Measurements from ENCODE around the gene TENM4.
A peak's percentile ranks its signal among the peaks of the same experiment; 100 is the strongest.

Gene TENM4

DNA sequence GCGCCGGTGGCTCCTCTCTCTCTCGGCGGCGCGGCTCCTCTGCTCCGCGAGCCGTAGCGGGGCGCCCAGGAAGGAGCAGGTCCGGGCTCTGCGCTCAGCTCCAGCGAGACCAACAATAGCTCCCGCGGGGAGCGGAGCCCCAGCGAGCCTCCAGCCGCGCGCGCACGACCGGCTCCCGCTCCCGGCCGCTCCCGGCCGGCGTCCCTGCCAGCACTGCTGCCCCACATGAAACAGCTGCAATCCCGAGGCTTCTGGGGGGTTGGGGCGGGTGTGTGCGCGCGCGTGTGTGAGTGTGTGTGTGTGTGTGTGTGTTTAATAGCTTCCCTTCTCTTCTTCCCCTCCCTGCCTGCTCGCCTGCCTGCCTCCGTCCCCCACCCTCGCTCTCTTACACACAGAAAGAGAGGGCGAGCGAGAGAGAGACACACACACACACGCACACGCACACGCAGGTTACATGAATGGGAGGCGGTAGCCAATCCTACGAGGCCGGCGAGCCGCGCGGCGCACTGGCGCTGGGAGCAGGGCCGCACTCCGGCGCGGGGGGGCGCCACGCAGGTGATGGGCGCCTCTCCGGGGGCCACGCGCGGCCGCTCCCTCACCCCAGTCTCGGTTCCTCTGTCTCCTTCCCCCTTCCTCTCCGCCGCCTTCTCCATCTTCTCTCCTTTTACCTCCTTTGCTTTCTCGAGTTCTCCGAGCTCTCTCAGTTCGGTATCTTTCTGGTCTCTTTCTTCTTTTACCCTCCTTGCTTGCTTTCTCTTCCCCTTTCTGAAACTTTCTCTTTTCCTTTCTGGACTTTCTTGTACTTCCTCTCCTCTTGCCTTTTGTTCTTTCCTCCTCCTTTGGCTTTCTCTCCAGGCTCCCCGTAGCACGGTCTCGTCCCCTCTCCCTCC is at the start of gene TENM4:
TENM4 (minus strand) TSS at position 460 of the 890 bp plus-strand sequence. CDS start 371,086 bp downstream, outside the sequence.
- DNase-seq (ENCODE audit: low spot score): peak; percentile 81

DNA sequence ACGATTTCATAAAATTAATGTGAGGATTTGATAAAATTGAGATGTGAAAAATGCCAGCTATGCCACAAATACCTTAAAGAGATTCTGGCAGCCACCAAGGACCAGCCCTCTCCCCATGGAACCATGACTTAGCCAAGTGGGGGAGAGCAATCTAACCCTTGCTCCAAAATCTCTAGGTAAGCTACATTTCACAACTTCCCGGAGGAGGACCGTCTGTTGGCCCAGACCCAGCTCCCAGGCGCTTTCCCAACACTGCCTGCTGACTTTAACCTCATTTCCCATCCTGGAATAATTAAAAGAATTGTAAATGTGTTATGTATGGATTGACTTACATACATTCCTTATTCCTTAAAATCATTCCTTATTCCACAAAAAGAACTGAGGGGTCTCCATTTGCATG is 47.5 kb upstream of the TENM4 start:
- no peak for DNase-seq (ENCODE audit: low spot score)

DNA sequence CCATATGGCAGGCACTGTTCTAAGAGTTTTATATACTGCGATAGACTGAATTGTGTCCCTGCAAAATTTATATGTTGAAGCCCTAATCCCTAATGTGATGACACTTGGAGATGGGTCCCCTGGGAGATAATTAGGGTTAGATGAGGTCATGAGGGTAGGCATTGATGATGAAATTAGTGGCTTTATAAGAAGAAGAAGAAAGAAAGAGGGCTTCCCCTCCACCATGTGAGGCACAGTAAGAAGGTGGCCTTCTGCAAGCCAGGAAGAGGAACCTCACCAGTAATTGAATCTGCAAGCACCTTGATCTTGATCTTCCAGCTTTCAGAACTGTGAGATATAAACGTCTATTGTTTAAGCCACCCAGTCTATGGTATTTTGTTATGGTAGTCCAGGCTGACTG is 46.6 kb upstream of the TENM4 start:
- DNase-seq (ENCODE audit: low spot score): no peak

DNA sequence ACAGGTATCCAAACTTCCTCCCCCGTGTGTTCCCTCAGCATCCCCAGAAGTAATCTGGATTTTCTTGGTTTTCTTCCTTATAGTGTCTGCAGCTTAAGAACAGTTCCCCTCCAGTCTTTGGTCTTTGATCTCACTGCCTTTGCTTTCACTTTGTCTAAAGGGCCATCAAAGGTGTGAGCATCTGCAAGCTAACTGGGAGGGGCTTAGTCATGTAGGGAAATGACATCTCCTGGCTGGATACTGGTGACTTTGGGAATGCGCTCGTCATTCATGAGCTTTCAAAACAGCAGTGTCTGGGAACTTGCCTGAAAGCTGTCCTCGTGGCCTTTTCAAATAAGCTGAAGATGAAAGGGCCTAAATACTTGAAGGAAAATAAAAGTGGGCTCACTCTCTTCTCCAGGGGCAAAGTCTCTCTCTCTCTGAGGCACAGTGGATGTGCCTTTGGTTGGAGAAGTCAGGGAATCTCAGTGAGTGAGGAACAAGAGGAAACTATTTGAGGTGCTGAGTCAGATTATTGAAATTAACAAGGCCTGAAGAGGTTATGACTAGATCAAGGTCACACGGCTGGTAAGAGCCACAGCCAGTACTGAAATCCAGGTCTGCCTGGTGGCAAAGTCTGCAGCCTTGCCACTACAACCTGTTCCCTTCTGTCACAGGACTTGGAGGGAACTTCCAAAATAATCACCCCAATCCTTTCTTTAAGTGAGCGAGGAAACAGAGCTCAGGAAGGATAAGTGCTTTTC is 45.6 kb upstream of the TENM4 start:
- DNase-seq (ENCODE audit: low spot score): no peak

DNA sequence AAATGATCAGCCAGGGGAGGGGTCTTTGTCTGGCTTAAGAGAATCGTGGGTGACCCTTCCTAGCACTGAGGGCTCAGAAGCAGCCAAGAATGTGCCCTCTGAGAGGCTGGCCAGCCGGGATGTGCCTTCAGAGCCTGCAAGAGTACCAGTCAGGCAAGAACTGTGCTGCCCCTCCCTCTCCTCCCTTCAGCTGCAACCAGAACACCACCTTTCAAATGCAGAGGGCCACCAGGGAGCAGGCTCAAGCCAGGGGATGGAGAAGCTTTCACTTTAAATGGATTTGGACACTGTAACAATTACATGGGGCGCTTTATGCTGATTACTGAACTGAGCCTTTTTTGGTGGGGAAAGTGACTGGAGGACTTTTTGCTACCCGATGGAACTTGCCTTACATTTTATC is 44.9 kb upstream of the TENM4 start:
- no peak for DNase-seq (ENCODE audit: low spot score)

DNA sequence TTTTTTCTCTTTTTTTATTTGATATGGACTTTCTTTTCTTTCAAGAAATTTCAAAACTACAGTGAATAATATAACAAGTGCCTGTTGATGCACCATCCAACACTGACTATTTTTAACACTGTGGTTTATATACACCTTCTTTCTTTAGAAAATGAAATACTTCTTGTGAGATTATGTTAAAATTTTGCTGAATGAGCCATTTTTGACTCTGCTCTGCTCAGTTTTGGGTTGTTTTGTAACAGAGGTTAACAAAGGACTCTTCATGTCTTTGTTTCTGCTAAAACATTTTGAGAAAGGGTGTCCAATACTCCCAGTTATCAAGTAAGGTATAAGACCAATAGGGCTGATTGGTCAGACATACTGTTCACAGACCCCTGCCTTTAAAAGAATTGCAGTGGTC is 44.0 kb upstream of the TENM4 start:
- DNase-seq (ENCODE audit: low spot score): no peak

DNA sequence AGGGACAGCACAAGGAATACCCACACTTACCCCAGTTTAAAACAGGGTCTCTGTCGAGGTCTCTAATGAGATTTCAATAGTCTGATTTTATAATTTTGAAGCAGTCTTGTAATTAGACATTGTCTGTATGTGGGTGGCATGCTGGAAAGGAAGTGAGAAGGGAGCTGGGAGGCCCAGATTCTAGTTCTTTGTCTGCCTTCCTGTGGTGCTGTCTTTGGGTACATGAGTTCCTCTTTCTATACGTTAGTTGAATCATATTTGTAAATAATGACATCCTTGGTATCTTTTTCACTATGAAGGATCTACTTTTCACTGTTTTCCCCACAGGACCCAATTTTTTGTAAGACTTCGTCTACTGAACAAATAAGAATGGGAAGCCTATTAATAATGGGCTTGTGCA is 42.0 kb upstream of the TENM4 start:
- no peak for DNase-seq (ENCODE audit: low spot score)

DNA sequence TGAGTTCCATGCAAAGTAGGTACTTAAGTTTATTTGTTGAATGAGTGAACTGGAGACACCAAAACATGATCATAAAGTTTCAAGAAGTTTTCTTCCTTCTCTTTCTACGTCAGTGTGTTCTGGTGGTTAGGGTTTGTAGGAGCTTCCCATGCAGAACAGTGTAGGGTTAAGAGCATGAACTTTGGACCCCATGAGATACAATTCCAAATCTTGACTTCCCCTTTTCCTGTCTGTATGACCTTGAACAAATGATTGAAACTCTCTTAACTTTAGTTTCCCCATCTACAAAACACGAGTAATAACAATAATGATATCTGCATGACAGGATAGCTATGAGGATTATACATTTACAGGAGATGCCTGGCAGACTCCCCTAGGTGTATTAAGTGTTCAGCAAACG is 41.0 kb upstream of the TENM4 start:
- no peak for DNase-seq (ENCODE audit: low spot score)

DNA sequence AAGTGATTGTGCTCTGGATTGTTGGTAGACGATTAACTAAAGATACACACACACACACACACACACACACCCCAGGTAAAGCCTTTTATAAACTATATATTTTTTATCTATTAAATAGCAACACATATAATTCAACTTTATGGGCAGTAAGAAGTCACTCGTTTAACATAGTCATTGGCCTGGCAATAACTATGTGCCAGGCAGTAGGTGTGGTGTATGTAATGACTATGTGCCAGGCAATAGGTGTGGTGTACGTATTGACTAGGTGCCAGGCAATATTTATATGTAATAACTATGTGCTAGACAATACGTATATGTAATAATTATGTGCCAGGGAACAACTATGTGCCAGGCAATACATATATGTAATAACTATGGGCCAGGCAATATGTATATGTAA is 40.0 kb upstream of the TENM4 start:
- no peak for DNase-seq (ENCODE audit: low spot score)

DNA sequence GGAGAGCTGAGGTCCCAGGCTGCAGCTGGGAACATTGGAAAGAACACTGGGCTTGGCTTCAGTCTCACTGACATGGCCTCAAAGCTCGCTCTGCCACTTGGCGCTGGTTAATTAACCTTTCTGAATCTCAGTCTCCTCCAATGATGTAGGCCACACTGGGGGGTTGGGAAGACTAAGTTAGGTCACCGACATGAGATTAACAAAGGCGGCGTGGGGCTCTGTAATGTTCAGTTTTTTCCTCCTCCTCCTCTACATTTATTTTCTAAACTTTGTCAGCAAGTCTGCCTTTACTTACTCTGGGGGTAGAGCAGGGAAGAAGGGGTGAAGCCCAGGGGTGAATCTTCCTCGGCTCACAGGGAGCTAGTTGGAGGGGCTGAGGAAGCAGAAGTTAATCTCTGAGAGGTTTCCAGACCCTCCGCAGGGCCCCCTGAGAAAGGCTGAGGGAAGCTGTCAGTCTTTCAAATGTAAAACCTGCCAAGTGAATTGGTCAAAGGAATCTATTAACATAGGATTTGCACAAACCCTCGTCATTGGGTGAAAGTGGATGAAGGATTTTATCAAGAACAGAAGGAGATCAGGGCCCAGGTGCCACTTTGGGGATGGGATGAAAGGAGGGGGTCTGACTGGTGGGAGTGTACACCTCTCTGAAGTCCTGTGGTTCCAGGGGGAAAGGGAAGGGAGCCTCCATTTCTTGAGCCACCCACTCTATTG is 32.1 kb upstream of the TENM4 start:
- DNase-seq (ENCODE audit: low spot score): no peak

DNA sequence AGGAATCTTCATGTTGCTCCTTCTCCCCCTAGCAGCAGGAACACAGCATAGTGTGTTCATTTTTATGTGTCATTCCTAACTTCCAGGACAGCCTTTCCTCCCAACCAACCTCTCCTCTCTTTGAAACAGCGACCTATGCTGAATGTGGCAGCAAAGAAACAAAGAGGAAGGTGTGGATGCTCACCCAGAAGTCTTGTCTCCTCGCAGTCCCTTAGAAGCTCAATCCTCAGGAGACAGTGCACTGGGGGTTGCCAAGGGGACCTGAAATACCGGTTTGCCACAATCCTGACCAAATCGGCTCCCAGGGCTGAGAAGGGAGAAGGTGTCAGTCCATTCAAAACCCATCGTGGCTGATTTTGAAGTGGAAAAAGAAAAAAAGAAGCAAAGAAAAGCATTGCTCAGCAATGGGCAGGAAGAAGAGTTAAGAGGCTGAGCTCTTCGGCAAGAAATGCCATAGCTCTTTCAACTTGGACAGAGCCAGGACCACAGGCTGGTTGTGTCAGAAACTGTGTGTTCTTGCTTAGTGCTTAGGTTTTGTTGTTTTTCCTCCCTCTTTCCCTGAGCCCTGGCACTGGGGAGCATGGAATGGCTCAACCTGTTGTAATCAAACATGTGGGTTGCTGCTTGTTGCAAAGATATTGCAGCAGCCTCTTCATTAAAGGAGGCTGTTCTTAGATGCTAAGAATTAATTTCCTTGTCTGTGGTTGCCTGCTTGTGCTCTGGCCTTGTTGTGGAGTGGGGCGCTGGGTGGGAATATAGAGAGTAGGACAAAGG is 30.4 kb upstream of the TENM4 start:
- DNase-seq (ENCODE audit: low spot score): no peak

DNA sequence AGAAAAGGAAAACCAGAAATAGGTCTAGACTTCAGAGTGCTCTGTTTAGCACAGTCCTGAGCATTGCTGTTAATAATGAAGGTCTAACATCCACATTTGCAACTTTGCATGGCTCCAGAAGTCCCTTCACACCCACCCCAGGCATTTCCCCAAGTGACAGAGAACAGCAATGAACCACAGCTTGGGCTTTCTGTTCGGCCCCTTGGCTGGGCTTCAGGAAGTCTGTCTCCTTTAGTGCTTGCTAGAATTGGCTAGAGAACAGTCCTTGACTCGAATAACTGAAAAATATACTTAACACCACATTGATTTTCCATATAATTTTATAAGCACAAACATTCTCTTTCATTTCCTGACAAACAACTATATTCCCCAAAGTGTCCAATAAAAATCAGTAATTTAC is 29.3 kb upstream of the TENM4 start:
- no peak for DNase-seq (ENCODE audit: low spot score)

DNA sequence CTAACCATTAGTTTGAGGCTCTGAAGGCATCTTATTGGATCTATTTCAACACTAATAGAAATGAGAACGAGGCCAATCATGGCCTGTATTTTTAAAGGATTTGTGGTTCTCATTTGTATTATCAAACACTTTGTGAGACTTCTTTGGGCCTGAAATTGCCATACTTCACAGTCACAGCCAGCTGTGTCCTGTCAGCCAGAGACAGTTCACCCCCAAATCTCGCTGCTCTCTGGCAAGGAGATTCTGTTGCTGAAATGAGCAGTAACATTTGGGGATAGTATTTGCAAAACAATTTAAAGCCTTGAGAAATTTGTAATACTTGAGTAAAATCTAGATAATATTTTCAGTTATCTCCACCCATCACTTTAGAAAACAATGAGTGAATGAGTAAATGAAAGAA is 26.9 kb upstream of the TENM4 start:
- DNase-seq (ENCODE audit: low spot score): no peak

DNA sequence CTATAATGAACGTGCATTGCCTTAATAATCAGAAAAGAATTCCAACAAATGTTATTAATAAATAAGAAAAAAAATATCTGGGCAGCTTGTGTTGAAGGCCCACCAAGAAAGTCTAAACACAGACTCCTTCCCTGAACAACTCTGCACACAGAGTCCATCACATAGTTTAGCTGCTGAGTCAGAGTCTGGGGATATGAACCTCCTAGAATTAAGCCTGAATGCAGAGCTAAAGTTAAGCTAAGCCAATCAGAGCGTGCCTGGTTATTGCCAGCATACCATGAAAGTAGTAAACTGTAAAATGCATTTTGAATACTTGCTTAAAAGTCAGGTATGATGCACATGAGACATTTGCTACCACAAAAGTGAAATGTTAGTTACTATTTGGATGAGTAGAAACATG is 25.6 kb upstream of the TENM4 start:
- DNase-seq (ENCODE audit: low spot score): no peak

DNA sequence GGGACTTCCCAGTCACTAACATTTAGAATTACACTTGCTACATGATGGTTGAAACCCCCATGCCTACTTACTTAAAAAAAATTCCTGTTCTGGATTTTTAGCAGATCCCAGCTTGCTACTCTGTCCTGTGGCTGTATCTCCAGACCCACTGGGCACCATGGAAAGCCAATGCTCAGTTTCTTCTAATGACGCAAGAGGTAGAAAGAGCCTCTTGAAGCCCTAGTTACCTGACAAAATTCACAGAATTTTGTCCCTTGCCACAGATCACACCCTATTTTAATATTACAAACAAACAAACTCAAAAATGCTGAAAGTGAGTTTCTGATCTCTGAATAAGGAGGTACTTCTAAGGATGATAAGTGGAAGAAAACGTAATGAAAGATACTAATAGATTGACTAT is 24.3 kb upstream of the TENM4 start:
- DNase-seq (ENCODE audit: low spot score): no peak

DNA sequence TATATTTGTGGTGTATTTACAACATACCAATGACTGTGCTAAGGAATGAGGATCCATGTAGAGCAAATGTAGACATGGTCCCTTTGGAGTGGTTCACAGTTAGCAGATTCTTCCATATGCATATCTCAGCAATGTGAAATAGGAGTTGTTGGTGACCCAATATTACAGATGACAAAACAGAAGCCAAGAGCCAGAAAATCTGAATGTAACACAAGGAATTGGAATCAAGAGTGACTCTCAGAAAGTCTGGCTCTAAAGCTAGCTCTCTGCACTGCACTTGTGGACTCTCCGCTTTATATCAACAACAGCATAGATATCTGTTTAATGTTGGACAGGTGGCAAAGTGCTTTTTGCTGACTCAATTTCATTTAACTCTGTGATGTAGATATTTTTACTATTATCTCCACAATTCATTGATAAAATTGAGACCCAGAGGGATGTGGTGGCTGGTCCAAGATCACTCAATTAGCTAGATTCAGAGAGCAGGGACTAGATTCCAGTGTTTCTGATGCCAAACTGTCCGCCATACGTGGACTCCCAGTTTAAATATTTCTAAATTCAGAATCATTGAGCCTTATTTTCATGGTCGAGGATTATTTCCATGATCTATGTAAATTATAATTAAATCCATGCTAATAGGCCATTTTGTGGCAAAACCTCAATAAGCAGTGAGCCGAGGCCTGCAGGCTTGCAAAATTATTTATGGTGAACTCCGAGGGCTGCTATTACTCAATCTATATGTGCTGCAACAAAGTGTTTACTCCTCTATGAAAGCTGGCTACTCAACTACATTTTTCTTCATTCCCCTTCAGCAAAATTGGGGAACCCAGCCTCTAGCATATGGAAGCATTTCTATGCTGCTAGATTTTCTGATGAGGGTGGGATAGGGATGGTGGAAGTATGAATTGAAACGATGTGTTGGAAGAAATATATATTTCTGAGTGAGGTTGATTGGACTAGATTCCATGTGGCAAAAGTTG is 21.1 kb upstream of the TENM4 start:
- DNase-seq (ENCODE audit: low spot score): no peak

DNA sequence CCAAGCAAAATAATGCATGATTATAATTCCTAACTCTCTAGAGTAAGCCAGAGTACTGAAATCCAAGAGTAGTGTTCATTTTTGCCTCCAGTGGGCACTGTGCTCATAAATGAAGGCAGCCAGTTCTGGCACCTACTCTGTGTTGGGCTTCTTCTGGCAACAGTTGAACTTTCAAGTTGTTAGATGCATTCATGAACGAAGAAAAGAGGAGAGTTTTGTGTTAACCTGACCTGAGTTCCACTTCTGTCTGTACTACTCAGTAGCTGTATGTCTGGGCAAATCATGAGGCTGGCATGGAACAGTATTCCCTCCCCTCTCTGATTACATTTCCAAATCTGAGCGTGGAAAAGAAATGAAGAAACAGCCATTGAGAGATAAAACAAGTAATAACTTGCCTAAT is 20.3 kb upstream of the TENM4 start:
- no peak for DNase-seq (ENCODE audit: low spot score)

DNA sequence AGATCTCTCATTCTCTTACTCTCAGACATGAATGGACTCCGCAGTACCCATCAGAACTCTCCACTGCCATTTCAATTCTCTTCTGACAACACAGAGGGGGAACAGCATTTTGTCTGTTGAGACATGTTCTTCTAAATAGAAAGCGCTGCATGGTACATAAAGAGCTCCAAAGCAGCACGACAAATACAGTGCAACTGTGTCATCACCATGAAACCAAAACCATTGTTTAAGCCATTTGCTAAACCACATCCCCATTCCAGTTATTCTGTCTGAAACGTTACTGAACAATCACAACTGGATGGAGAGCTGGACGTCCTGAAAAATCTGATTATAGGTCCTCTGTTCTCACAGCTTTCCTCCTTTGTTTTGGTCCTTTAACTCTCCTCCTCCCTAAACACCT is 17.9 kb upstream of the TENM4 start:
- DNase-seq (ENCODE audit: low spot score): no peak

DNA sequence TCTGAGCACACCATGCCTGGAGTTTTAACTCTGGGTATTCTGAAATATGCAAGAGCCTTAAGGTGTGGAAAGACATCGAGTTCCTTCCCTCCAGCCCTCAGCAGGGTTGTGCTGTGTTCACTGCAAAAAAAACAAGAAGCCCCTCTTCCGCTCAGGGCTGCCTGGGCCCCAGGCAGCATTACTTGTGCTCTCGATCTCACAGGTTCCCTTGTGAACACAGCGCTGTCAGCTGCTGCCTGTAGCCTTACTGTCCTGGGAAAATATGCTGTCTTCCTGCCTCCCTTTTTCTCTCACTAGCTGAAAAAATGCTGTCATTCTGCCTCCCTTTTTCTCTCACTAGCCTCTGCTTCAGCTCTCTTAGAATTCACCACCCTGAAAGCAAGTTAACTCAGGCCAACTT is 15.7 kb upstream of the TENM4 start:
- no peak for DNase-seq (ENCODE audit: low spot score)

DNA sequence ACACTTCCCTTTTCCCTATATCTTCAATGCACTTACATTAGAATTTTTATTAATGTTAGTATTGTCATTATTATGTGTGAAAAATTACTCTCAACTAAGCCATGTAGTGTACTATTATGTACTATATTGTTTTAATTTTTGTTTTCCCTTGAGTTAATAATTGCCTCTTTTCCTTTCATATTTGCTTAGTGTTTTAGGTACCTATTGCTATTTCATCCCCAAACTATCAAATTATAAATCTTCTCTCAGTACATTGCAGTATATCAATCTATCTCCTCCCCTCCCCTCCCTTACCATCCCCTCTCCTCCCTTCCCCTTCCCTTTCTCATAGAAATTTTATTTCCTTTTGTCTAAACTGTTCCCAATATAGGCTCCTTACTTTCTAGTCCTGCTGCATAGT is 12.8 kb upstream of the TENM4 start:
- DNase-seq (ENCODE audit: low spot score): no peak

DNA sequence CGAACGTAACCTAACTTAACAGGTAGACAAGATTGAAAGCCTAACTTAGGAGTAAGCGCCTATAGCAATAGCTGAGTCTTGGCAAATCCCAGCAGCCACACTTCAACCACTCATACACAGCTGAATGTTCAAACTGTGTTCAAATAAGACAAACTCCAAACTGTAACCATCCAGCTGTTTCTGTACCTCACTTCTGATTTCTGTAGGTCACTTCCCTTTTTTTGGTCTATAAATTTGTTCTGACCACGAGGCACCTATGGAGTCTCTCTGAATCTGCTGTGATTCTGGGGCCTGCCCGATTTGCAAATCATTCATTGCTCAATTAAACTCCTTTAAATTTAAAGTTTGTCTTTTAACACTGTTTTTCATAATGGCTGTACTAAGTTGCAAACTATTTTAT is 8.2 kb upstream of the TENM4 start:
- DNase-seq (ENCODE audit: low spot score): no peak
